Measurements from ENCODE around the gene WDR81. TPM values are rescaled to one million over a fixed set of nuclear protein-coding genes. Genes with fewer than 3 reads are reported as not detected.
A peak's percentile ranks its signal among the peaks of the same experiment; 100 is the strongest.

Gene WDR81
- polyA plus RNA-seq, 1 donor (not counting 4 experiments of a cell fraction or from before 2014, with no cell fraction given), result 4.2 TPM

- TF ChIP-seq EZH2 (IDR thresholded peaks at IDR 0.05; ENCODE audit: low read length), result no peak
- no peak for TF ChIP-seq CTCF (optimal IDR thresholded peaks at IDR 0.05 in 1 of 3, IDR thresholded peaks at IDR 0.05 in 1 of 3, conservative IDR thresholded peaks at IDR 0.05 in 1 of 3; ENCODE audit: extremely low read depth in 1 of 3, insufficient read depth in 2 of 3, low read length in 3 of 3)
- peaks cover 19% of the 10 kb centered on the region for H3K4me1 ChIP-seq (ENCODE audit: control insufficient read depth, extremely low read depth, insufficient read depth, low read length)
- no peaks in the 10 kb centered on the region for H3K9me1 ChIP-seq (ENCODE audit: control insufficient read depth, extremely low read depth, insufficient read depth, low read length)
- no peaks in the 10 kb centered on the region for H3K27me3 ChIP-seq (ENCODE audit: control insufficient read depth, extremely low read depth, insufficient read depth, low read length)
- H4K20me1 ChIP-seq (ENCODE audit: control insufficient read depth, extremely low read depth, insufficient read depth, low read length), result no peaks in the 10 kb centered on the region
- H3K4me2 ChIP-seq (ENCODE audit: control insufficient read depth, extremely low read depth, insufficient read depth, low read depth, low read length), result no peak overlapping the region
- FAIRE-seq (peak; percentile 94), DNase-seq (ENCODE audit: low read depth, low spot score) (no peak)
- no peak overlapping the region for H2AFZ ChIP-seq (ENCODE audit: control insufficient read depth, low read length)
- no peak overlapping the region for H3K4me3 ChIP-seq (ENCODE audit: control insufficient read depth in 2 of 3, extremely low read depth in 1 of 3, insufficient read depth in 2 of 3, low read depth in 1 of 3, low read length in 3 of 3)
- peaks cover 8 to 9% of the 10 kb centered on the region in 2 experiments for H3K36me3 ChIP-seq (ENCODE audit: control insufficient read depth in 2 of 2, extremely low read depth in 1 of 2, insufficient read depth in 2 of 2, low read length in 2 of 2)
- dilution Hi-C loops (cut with MboI; ENCODE audit: extremely low pct_ligation_motif_present, low sequenced_read_pairs), result no loop called here
- H3K27ac ChIP-seq (ENCODE audit: control insufficient read depth, insufficient read depth, low read length), result no peak overlapping the region
- H3K9me3 ChIP-seq (ENCODE audit: control insufficient read depth, low read depth, low read length), result no peaks in the 10 kb centered on the region
- H3K9ac ChIP-seq (ENCODE audit: control insufficient read depth, extremely low read depth, insufficient read depth, low read length), result no peak overlapping the region
- H3K79me2 ChIP-seq (ENCODE audit: control insufficient read depth, insufficient read depth, low read length), result peaks cover 2% of the 10 kb centered on the region
These were observed 62.9 kb downstream of the WDR81 start for GRCh38 chr17:1787301-1787902.

Other genes with a start within 250 kb of the WDR81 start
- 101 to 124 TPM (median 117 TPM) in 3 replicates for gene MYO1C, start 232.0 kb upstream of the WDR81 start, polyA plus RNA-seq
- gene INPP5K, start 208.1 kb upstream of the WDR81 start, polyA plus RNA-seq, result 19.9 to 28.0 TPM (median 23.0 TPM) in 3 replicates
- 45.2 to 80.0 TPM (median 76.5 TPM) in 3 replicates for gene PITPNA, start 161.9 kb upstream of the WDR81 start, polyA plus RNA-seq
- 12.7 to 17.0 TPM (median 13.9 TPM) in 3 replicates for gene SLC43A2, start 95.9 kb upstream of the WDR81 start, polyA plus RNA-seq
- 0.05 to 0.18 TPM (median 0.06 TPM) in 3 replicates for gene SCARF1, start 79.0 kb upstream of the WDR81 start, polyA plus RNA-seq
- gene RILP, start 74.8 kb upstream of the WDR81 start, polyA plus RNA-seq, result 3.1 to 4.5 TPM (median 3.2 TPM) in 3 replicates
- gene PRPF8, start 39.8 kb upstream of the WDR81 start, polyA plus RNA-seq, result 60.1 to 118 TPM (median 97.5 TPM) in 3 replicates
- gene TLCD2, start 14.3 kb upstream of the WDR81 start, polyA plus RNA-seq, result 0.75 to 1.1 TPM (median 0.76 TPM) in 3 replicates
- gene SERPINF2, start 18.2 kb downstream of the WDR81 start, polyA plus RNA-seq, result 0.93 to 1.5 TPM (median 0.96 TPM) in 3 replicates
- 17.3 to 29.8 TPM (median 23.2 TPM) in 3 replicates for gene SERPINF1, start 37.4 kb downstream of the WDR81 start, polyA plus RNA-seq
- 5.6 to 6.3 TPM (median 5.8 TPM) in 3 replicates for gene SMYD4, start 105.2 kb downstream of the WDR81 start, polyA plus RNA-seq
- 70.5 to 79.7 TPM (median 74.9 TPM) in 3 replicates for gene RPA1, start 105.3 kb downstream of the WDR81 start, polyA plus RNA-seq